SK-N-SH (cell line): ENCODE results near the gene FOXN4. TPM values are rescaled to one million over a fixed set of nuclear protein-coding genes. Genes with fewer than 3 reads are reported as not detected.

Experiments
- CTCF ChIA-PET: fragments of 300-600, 350-600 bp; formaldehyde crosslinking; extraction: SDS; loops from one replicate; lab custom pipeline; 2021; lab: Yijun Ruan, JAX
- POLR2A ChIA-PET: fragments of 350-600 bp; sonication (Branson Sonifier 250); formaldehyde crosslinking; extraction: SDS; loops from one replicate; lab custom pipeline; 2020; ENCODE audit warnings: antibody characterized with exemption, inconsistent platforms; lab: Yijun Ruan, JAX
- DNase-seq: peaks from one replicate; pipeline ENCODE4 v3.0.0; 2012
- H2AFZ ChIP-seq: fragments of 200-600 bp; sonication (generic); 2 replicates; pipeline ENCODE4 v1.8.1; 2016; ENCODE audit warnings: antibody characterized with exemption, mild to moderate bottlenecking, low read depth
- H3F3A ChIP-seq: fragments of 200-600 bp; sonication (generic); replicated peaks from 2 replicates; pipeline ENCODE3; 2016; ENCODE audit warnings: antibody characterized with exemption, mild to moderate bottlenecking; ENCODE audit not compliant: insufficient read depth
- H3K27ac ChIP-seq, 2 experiments: fragments of 200-500 bp in 1 of 2; fragments of 200-600 bp in 1 of 2; sonication (Bioruptor generic) in 1 of 2; sonication (generic), shearing (Covaris generic) in 1 of 2; 2 replicates each; pipeline versions ENCODE4 v1.5.1 to v1.6.1; 2014 to 2016; ENCODE audit warnings: low read depth in 2 of 2, inconsistent platforms in 1 of 2, low read length in 1 of 2, mild to moderate bottlenecking in 1 of 2, mixed read lengths in 1 of 2
- H3K27me3 ChIP-seq: fragments of 200-600 bp; sonication (generic), shearing (Covaris generic); 2 replicates; pipeline ENCODE4 v1.6.1; 2016; ENCODE audit warnings: mixed run types; ENCODE audit not compliant: insufficient read depth
- H3K36me3 ChIP-seq, 2 experiments: fragments of 200-500 bp in 1 of 2; fragments of 200-600 bp in 1 of 2; sonication (Bioruptor generic) in 1 of 2; sonication (generic) in 1 of 2; replicated peaks in 1 of 2; 2 replicates each; pipeline versions ENCODE3 to v1.5.1; 2014 to 2016; ENCODE audit warnings: low read length in 1 of 2, mild to moderate bottlenecking in 1 of 2; ENCODE audit not compliant: insufficient read depth in 2 of 2, control insufficient read depth in 1 of 2
- H3K4me1 ChIP-seq, 2 experiments: fragments of 200-500 bp in 1 of 2; fragments of 200-600 bp in 1 of 2; sonication (Bioruptor generic) in 1 of 2; sonication (generic), shearing (Covaris generic) in 1 of 2; 2 replicates each; pipeline versions ENCODE4 v1.5.1 to v1.6.1; 2014 to 2016; ENCODE audit warnings: low read depth in 1 of 2, low read length in 1 of 2, mixed run types in 1 of 2; ENCODE audit not compliant: insufficient read depth in 2 of 2, control insufficient read depth in 1 of 2
- H3K4me2 ChIP-seq: fragments of 200-600 bp; sonication (generic), shearing (Covaris generic); 2 replicates; pipeline ENCODE4 v1.6.1; 2017; ENCODE audit warnings: mixed run types
- H3K4me3 ChIP-seq, 2 experiments: fragments of 200-500 bp in 1 of 2; fragments of 200-600 bp in 1 of 2; sonication (Bioruptor generic) in 1 of 2; sonication (generic), shearing (Covaris generic) in 1 of 2; 2 replicates each; pipeline versions ENCODE4 v1.5.1 to v1.8.1; 2014 to 2016; ENCODE audit warnings: low read depth in 2 of 2, inconsistent platforms in 1 of 2, low read length in 1 of 2, mild to moderate bottlenecking in 1 of 2, mixed read lengths in 1 of 2, moderate library complexity in 1 of 2
- H3K79me2 ChIP-seq: fragments of 200-600 bp; sonication (generic); 2 replicates; pipeline ENCODE4 v1.8.1; 2017; ENCODE audit warnings: mild to moderate bottlenecking; ENCODE audit not compliant: insufficient read depth
- H3K9ac ChIP-seq: fragments of 200-600 bp; sonication (generic); 2 replicates; pipeline ENCODE4 v1.6.1; 2017; ENCODE audit warnings: mixed run types
- H3K9me2 ChIP-seq: fragments of 200-600 bp; sonication (generic); 2 replicates; pipeline ENCODE4 v1.6.1; 2017; ENCODE audit warnings: mixed run types
- H3K9me3 ChIP-seq: fragments of 200-600 bp; sonication (generic); 2 replicates; pipeline ENCODE4 v1.6.1; 2017; ENCODE audit warnings: mixed run types, mild to moderate bottlenecking, moderate library complexity
- H4K20me1 ChIP-seq: fragments of 200-600 bp; sonication (generic); 2 replicates; pipeline ENCODE4 v1.6.1; 2017; ENCODE audit warnings: mild to moderate bottlenecking, mixed run types; ENCODE audit not compliant: insufficient read depth
- CTCF ChIP-seq: fragments of 200-600 bp; sonication (generic); IDR thresholded peaks from 2 replicates; pipeline ENCODE4 v1.6.1; 2017; ENCODE audit warnings: antibody characterized with exemption, mild to moderate bottlenecking, moderate library complexity
- ELF1 ChIP-seq: IDR thresholded peaks from 2 replicates; pipeline ENCODE4 v1.4.0; 2012
- EP300 ChIP-seq, 2 experiments: IDR thresholded peaks; 2 replicates each; pipeline versions ENCODE4 v1.4.0 to v1.6.1; 2012; ENCODE audit warnings: borderline replicate concordance in 1 of 2, low read depth in 1 of 2, low read length in 1 of 2
- FOXJ3 ChIP-seq: sonication (generic); formaldehyde crosslinking; IDR thresholded peaks from 2 replicates; pipeline ENCODE4 v1.5.1; 2020; ENCODE audit warnings: mild to moderate bottlenecking, missing genetic modification reagents
- GABPA ChIP-seq: IDR thresholded peaks from 2 replicates; pipeline ENCODE4 v1.4.0; 2012; ENCODE audit warnings: low read depth, mild to moderate bottlenecking
- GATA2 ChIP-seq: sonication (generic); formaldehyde crosslinking; IDR thresholded peaks from 2 replicates; pipeline ENCODE4 v1.5.0; 2020; ENCODE audit warnings: mild to moderate bottlenecking, missing genetic modification reagents
- MAX ChIP-seq: IDR thresholded peaks from 2 replicates; pipeline ENCODE4 v1.4.0; 2012; ENCODE audit warnings: low read depth
- MEF2A ChIP-seq: IDR thresholded peaks from 2 replicates; pipeline ENCODE4 v1.4.0; 2012; ENCODE audit warnings: low read depth, borderline replicate concordance
- MXI1 ChIP-seq: IDR thresholded peaks from 2 replicates; pipeline ENCODE4 v1.6.1; 2012; ENCODE audit warnings: mild to moderate bottlenecking, low read depth, low read length, improper control_type of control experiment
- NFIC ChIP-seq: IDR thresholded peaks from 2 replicates; pipeline ENCODE4 v1.4.0; 2012; ENCODE audit warnings: borderline replicate concordance
- PBX3 ChIP-seq: IDR thresholded peaks from 2 replicates; pipeline ENCODE4; 2012
- RCOR1 ChIP-seq: fragments of 150-350 bp; IDR thresholded peaks from 2 replicates; pipeline ENCODE4 v1.6.1; 2017; ENCODE audit warnings: antibody characterized with exemption, low read length
- RFX5 ChIP-seq: IDR thresholded peaks from 2 replicates; pipeline ENCODE4 v1.6.1; 2012; ENCODE audit warnings: mild to moderate bottlenecking, improper control_type of control experiment, low read length
- SIN3A ChIP-seq: IDR thresholded peaks from 2 replicates; pipeline ENCODE4 v1.6.1; 2012; ENCODE audit warnings: low read depth, mild to moderate bottlenecking, low read length, moderate library complexity, borderline replicate concordance
- SMC3 ChIP-seq: IDR thresholded peaks from 2 replicates; pipeline ENCODE4 v1.6.1; 2012; ENCODE audit warnings: low read depth, low read length, improper control_type of control experiment
- TAF1 ChIP-seq: IDR thresholded peaks from 2 replicates; pipeline ENCODE4 v1.6.1; 2012; ENCODE audit warnings: low read depth, mild to moderate bottlenecking, low read length, moderate library complexity, borderline replicate concordance
- TCF12 ChIP-seq: IDR thresholded peaks from 2 replicates; pipeline ENCODE4 v1.4.0; 2012
- TEAD4 ChIP-seq: IDR thresholded peaks from 2 replicates; pipeline ENCODE4 v1.4.0; 2012; ENCODE audit warnings: mild to moderate bottlenecking, borderline replicate concordance; ENCODE audit not compliant: insufficient read depth
- USF1 ChIP-seq: IDR thresholded peaks from 2 replicates; pipeline ENCODE4 v1.4.0; 2012; ENCODE audit warnings: low read depth, borderline replicate concordance
- YY1 ChIP-seq: IDR thresholded peaks from 2 replicates; pipeline ENCODE4 v1.4.0; 2012; ENCODE audit warnings: low read depth, mild to moderate bottlenecking
- WGBS: methylation state at CpG from one replicate; pipeline ENCODE4 v1.1.6; 2017; ENCODE audit warnings: low lambda C conversion rate; 5-methylcytosine and 5-hydroxymethylcytosine counted together
- polyA plus RNA-seq, 3 experiments: library from polyadenylated mRNA; depleted of rRNA; stranded (reverse); fragments of >200 nt; gene quantifications; 2 replicates each; pipeline ENCODE4 v1.2.3, GENCODE V29; 2012

The FOXN4 gene
- polyA plus RNA-seq, 1 of the 3 experiments (the other 2 are of a cell fraction), result 0.10 TPM

- no peak for DNase-seq
- Histone ChIP-seq H3K9me3 (no peaks in the 10 kb centered on the region), H3K4me1 (no peaks in the 10 kb centered on the region), H3K79me2 (no peaks in the 10 kb centered on the region), H3K27me3 (no peaks in the 10 kb centered on the region), H4K20me1 (no peaks in the 10 kb centered on the region), H3K4me3 (no peak overlapping the region), H3K27ac (no peak overlapping the region), H3K9me2 (no peaks in the 10 kb centered on the region), H3F3A (no peaks in the 10 kb centered on the region), H3K4me2 (no peak overlapping the region), H2AFZ (no peak overlapping the region), H3K36me3 (no peaks in the 10 kb centered on the region), H3K9ac (no peak overlapping the region)
- TF ChIP-seq EP300 (IDR thresholded peaks at IDR 0.05; ENCODE audit: borderline replicate concordance in 1 of 2, low read depth in 1 of 2, low read length in 1 of 2) (no peak), NFIC (no peak), FOXJ3 (CRISPR knock-in tag) (no peak), GABPA (no peak), USF1 (no peak), PBX3 (no peak), RFX5 (no peak), ELF1 (no peak), GATA2 (CRISPR knock-in tag) (no peak), YY1 (no peak), MEF2A (no peak), MAX (no peak), CTCF (no peak), SIN3A (no peak), SMC3 (no peak), RCOR1 (no peak)
- CTCF ChIA-PET, result interaction anchor here (1.7 kb wide), 1 partner anchor 14 kb away, joined by 6 read pairs; no protein-coding TSS in a partner anchor
- WGBS, result 35% methylated on average over 2 of the region's 2 CpGs
- POLR2A ChIA-PET, result no interaction called here
Measured at GRCh38 chr12:109345428-109345827, 36.3 kb upstream of the FOXN4 start.

GRCh38 chr12:109343677-109344076 is 34.6 kb upstream of the FOXN4 start:
- Histone ChIP-seq H4K20me1 (no peaks in the 10 kb centered on the region), H3K79me2 (no peaks in the 10 kb centered on the region), H3K9me2 (no peaks in the 10 kb centered on the region), H3K36me3 (no peaks in the 10 kb centered on the region), H3K9ac (no peak overlapping the region), H2AFZ (no peak overlapping the region), H3K27me3 (no peaks in the 10 kb centered on the region), H3K9me3 (no peaks in the 10 kb centered on the region), H3K27ac (no peak overlapping the region), H3K4me1 (no peaks in the 10 kb centered on the region), H3K4me3 (no peak overlapping the region), H3K4me2 (no peak overlapping the region), H3F3A (no peaks in the 10 kb centered on the region)
- WGBS, result 11% methylated on average over 2 of the region's 2 CpGs
- TF ChIP-seq RCOR1 (no peak), RFX5 (no peak), TCF12 (no peak), SIN3A (no peak), TEAD4 (no peak), SMC3 (no peak), FOXJ3 (CRISPR knock-in tag) (no peak), MXI1 (no peak), TAF1 (no peak)
- no peak for DNase-seq
- POLR2A ChIA-PET, result no interaction called here
- CTCF ChIA-PET, result interaction anchor here (1.7 kb wide), 1 partner anchor 12 kb away, joined by 6 read pairs; no protein-coding TSS in a partner anchor
